ENCODE measurements around the gene OPCML. TPM values are rescaled to one million over a fixed set of nuclear protein-coding genes. Genes with fewer than 3 reads are reported as not detected.

The OPCML gene
- total RNA-seq, 1 donor from 2014 or later: 0.58 TPM

DNA sequence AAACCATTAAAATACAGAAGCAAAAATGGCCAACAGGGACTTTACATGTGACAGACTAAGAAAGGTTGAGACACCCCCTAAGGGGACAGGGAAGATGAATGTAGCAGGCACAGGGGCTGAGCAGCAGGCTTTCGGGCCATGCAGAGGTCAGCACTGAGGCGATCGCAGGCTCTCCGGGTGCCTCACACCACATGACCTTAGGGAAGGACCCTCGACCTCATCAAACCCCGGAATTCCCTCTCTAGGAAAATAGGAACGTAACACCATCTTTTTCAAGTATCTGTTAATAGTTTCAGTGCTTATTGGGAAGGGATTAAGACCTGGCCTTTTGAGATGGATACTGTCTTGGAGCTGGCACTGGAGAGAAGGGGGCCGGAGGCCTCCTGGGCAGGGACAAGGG is 27.4 kb downstream of the OPCML start:
- DNase-seq (ENCODE audit: extremely low read depth, low read depth, low spot score): no peak

DNA sequence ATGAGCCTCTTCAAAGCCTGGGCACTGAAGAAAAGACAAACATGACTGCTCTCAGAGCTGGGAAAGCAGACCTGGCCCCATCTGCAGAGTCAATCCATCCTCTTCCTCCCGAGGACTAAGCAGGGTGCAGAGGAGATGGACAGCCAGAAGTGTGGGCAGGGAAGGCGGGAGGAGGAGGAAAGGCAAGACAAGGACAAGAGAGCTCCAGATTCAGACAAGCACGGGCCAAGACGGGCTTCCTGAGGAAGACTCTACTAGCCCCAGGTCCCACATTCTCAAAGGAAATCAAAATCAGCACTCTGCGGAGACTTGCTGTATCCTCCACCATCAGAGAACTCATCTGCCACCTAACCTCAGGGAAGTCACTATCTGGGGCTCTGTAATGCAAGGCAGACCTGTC is 28.5 kb downstream of the OPCML start:
- no peak for DNase-seq (ENCODE audit: extremely low read depth, low read depth, low spot score)

- DNase-seq (ENCODE audit: extremely low read depth, low read depth, low spot score): no peak
These were observed 29.1 kb downstream of the OPCML start for GRCh38 chr11:133503236-133503635.

DNA sequence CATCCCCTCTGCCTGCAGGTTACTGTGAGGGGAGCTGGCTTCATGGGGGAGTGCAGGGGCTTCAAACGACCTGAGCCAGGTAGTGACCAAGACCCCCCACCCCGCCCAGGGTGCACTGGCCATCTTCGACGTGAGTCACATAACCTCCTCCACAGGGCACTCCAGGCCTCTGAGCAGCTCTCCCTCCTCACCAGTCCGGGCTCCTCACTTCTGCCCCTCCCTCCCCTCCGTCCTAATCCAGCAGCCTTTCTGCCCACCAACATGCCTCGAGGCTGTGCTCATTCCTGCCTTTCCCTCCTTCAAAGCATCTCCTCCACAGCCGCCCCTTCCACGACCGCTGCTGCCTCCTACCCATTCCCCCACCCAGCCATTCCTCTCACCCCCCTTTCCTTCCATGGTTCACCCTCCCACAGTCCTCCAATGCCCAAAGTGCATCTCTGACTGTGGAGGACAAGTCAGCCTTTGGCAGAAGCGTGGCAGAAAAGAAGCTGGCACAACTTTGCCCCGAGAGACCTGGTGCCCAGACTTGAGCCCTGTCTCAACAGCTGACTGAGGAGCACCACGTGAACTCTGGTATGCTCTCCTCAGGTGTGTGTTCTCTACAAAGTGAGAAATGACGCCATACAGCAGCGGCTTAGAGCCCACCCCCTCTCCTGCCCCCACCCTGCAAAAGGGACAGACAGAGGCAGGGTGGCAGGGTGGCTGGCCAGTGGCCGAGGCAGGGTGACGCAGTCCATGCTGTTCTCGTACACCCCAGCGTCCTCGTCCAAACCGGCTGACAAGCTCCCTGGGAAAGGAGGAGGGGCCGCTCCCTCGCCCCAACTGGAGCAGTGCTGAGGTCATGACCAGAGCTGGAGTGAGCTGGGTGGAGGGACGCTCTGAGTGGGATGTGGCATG is 30.4 kb downstream of the OPCML start:
- no peak for DNase-seq (ENCODE audit: extremely low read depth, low read depth, low spot score)

DNA sequence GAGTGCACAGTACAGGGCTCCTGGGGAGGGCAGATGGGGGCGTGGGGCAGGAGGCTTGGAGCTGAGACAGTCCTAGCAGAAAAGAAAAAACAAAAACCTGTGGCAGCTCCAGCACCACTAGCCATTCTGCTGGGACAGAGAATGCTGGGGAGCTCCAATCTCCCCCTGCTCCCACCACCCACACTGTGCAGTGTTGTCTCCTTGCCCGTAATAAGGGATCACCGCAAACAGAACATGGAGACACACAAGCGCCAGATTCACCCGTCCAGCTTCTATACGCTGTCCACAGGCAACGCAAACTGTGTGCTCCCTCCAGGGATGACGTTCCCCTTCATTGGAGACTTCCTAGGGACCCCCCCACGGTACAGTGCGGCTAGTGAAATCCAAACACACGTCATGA is 31.4 kb downstream of the OPCML start:
- DNase-seq (ENCODE audit: extremely low read depth, low read depth, low spot score): no peak

DNA sequence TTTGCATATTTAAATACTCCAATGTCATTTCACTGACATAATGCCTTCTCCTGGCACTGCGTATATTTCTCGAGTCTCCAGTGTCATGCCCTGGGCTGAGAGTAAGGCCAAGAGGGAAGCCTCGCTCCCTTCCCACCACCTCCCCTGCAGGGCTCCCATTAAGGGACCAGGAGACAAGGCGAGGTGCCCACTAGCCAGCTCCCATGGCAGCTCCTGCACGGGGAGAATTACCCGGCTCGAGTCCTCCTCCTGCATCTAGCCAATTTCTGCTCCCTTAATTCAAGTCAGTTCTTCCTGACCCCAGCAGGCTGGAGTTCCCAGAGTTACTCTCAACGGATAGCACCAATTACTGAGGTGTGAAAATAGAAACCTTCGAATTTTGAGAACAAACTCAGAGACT is 31.9 kb downstream of the OPCML start:
- no peak for DNase-seq (ENCODE audit: extremely low read depth, low read depth, low spot score)

DNA sequence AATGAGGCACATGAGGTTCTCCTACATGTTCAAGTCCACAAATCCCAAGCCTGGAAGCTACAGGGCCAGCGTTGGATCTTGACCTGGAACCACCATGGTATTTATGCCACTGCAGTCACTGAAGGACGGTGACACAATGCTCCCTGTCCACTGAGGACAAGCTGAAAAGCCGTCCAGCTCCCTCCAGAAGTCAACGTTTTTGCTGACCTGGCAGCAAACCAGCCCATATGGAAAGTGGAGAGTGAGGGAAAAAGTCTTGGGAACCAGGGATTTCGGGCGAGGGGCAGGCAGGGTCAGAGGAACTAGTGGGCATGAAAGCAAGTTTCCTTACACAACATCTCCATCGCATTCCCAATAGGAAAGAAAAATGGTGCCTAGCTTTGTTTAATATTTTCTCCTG is 33.3 kb downstream of the OPCML start:
- no peak for DNase-seq (ENCODE audit: extremely low read depth, low read depth, low spot score)

DNA sequence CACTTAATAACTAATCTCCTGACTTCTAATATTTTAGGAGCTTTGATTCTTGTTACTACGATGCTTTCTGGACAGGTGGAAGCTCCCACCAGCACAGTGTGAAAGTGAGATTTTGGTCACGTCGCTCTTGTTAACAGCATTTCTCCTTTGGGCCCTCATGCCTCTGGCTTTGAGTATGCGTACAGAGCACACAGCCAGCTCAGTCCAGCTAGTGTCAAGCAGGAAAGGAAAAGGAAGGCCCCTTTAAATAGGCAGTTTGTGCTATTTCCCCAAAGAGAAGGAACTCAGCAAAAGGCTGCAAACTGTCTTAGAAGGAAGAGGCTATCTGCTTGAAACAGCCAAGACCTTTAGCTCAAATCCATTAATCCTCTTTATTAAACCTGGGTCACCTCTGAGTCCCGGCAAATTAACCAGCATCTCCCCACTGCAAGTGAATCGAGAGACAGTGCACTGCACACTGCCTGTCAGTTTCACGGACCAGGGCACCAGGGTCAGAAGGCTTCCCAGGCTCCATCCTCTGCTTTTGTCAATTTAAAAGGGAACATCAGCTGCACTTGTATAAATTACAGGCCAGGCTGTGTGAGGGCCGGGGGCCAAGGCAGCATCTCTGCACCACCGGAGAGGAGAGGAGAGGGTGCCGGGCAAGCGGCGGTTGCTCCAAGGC is 34.7 kb downstream of the OPCML start:
- no peak for DNase-seq (ENCODE audit: extremely low read depth, low read depth, low spot score)

DNA sequence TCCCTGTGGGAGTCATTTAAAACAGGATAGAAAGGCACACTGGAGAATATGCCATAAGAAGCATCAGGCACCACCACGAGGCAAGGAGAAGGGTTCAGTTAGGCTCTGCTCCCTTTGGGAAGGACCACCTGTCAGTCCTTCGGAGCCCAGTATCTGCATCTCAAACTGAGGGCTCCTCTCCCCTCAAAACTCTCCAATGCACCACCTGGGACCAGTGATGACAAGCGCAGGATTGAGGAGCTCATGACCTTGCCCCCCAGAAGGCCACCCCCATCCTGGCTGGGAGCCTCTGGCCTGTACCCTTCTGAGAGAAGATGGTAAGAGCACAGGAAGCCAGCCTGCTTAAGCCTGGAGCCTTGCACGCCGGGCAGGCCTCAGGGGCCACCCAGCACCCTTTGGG is 39.4 kb downstream of the OPCML start:
- no peak for DNase-seq (ENCODE audit: extremely low read depth, low read depth, low spot score)

GRCh38 chr11:133491680-133492383 is 40.5 kb downstream of the OPCML start:
- DNase-seq (ENCODE audit: extremely low read depth, low read depth, low spot score): no peak

DNA sequence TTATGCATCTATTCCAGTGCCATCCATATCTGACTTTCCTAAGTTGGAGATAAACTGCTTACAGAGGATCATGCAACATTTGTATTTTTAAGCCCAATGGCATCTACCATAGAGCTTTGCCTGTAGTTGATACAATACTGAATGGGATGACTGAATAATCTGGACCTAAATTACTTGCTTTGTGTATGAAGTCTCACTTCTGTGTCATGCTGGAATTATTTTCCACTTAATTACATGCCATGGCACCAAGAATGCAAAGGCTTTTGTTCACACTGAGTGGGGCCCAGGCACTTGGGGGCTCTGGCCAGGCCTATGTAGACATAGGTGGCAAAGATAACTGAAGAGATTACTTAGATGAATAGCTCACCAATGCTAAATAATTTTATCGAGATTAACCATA is 51.6 kb downstream of the OPCML start:
- DNase-seq (ENCODE audit: extremely low read depth, low read depth, low spot score): no peak

GRCh38 chr11:133479209-133479608 is 53.1 kb downstream of the OPCML start:
- DNase-seq (ENCODE audit: extremely low read depth, low read depth, low spot score): no peak

GRCh38 chr11:133477251-133477625 is 55.1 kb downstream of the OPCML start:
- DNase-seq (ENCODE audit: extremely low read depth, low read depth, low spot score): no peak

GRCh38 chr11:133476570-133477250 is 55.6 kb downstream of the OPCML start:
- no peak for DNase-seq (ENCODE audit: extremely low read depth, low read depth, low spot score)

DNA sequence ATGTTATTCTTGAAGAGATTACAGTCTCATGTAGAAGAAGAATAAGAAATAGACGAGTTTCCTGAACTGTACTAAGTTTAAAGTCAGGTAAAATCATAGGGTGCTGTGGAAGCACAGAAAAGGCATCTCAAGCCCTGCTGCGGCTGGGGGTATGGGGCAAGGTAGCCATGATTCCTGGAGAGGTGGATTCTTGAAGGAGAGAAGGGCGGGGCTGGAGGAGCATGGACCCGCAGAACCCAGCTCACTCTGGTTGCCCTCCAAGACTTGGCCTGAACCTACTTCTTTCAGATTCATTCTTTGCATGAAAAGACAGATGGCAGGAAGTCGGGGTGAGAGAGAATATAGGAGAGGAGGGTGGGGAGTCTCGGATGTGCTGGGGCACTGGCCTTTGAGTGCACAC is 57.8 kb downstream of the OPCML start:
- DNase-seq (ENCODE audit: extremely low read depth, low read depth, low spot score): no peak

DNA sequence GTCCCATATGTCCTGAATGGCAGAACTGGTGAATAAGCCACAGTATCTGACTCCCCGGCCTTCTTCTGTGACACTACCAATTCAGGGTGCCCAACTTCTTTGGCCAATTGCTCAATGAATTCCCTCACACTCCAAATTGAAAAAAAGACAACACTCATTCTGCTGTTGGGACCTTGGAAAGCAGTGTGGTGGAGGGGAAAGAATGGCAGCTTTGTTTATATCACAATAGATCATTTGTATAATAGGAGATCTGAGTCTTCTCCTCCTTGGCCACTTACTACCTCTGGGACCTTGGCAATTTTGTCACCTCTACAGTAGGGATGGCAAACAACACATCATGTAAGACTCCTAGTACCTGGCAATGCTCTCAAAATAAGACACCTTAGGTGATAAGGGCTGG is 64.6 kb downstream of the OPCML start:
- DNase-seq (ENCODE audit: extremely low read depth, low read depth, low spot score): no peak

DNA sequence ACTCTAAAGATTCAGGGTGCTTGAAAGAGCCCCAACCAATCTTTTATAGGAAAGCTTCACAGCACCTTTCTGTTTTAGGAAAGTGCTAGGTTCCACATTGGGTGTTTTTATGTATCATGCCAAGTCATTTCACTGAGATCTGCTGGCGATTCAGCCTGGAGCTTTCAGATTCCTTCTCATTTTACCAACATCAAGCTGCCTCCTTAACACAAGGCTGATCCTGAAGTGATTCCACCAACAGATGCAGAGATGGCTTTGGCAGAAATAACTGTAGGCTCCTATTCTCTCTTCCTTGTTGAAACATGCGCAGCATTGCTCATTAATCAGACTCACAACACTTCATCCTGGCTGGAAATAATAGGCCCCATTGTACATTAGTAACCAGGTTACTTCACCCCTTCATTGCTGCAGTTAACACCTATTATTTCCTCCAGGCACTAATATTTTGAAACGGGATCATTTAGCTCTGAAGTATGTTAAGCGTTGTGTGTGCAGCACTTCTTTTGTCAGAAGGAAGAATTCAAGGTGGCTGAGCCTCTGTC is 89.0 kb downstream of the OPCML start:
- no peak for DNase-seq (ENCODE audit: extremely low read depth, low read depth, low spot score)

DNA sequence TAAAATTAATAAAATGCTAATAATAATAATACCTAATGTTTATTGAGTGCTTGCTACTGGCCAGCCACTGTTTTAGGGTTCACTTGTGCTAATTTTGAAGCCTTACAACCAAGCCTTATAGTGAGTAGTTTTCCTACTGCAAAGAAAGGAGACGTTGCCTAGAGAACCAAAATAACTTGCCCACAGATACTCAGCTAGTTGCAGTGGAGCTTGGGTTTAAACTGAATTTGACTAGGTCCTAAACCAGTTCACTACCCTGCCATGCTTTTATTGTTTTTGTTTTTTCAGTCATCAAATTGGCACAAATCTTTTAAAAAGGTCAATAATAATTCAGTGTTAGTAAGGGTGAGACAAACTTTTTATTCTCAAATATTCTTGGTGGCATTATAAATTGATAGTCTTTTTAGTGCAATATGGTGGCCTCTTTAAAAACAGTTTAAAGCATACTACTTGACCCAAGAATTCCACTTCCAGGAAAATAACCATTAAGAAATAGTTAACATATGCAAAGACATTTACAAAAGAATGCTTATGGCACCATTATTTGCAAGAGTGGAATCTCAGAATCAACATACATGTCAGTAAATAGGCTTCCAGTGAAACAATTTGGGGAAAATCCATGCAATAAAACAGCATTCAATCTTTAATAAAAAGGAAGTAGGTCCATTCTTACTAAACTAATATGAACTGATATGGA is 90.2 kb downstream of the OPCML start:
- no peak for DNase-seq (ENCODE audit: extremely low read depth, low read depth, low spot score)

GRCh38 chr11:133425992-133426391 is 106.3 kb downstream of the OPCML start:
- no peak for DNase-seq (ENCODE audit: extremely low read depth, low read depth, low spot score)

DNA sequence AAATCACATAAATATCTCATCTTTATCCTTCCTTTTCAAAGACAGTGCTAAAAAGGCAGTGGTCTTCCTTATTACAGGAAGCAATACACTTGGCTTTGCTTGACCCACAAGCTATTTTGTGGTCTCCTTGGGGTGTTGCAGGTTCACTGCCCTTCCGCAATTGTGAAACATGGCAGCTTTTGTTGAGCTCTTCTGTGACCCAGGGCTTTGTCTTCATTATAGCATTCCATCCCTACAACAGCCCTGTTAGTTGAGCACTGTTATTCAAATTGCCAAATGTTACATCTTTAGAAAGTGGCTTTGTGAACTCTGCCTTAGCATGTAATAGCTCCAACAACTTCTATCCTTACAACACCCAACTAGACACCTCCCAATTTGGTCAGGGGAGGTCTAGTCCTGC is 107.1 kb downstream of the OPCML start:
- no peak for DNase-seq (ENCODE audit: extremely low read depth, low read depth, low spot score)

Data from glomerular endothelial cell (primary cell).